ENCODE data around the gene KIAA0232.

DNA sequence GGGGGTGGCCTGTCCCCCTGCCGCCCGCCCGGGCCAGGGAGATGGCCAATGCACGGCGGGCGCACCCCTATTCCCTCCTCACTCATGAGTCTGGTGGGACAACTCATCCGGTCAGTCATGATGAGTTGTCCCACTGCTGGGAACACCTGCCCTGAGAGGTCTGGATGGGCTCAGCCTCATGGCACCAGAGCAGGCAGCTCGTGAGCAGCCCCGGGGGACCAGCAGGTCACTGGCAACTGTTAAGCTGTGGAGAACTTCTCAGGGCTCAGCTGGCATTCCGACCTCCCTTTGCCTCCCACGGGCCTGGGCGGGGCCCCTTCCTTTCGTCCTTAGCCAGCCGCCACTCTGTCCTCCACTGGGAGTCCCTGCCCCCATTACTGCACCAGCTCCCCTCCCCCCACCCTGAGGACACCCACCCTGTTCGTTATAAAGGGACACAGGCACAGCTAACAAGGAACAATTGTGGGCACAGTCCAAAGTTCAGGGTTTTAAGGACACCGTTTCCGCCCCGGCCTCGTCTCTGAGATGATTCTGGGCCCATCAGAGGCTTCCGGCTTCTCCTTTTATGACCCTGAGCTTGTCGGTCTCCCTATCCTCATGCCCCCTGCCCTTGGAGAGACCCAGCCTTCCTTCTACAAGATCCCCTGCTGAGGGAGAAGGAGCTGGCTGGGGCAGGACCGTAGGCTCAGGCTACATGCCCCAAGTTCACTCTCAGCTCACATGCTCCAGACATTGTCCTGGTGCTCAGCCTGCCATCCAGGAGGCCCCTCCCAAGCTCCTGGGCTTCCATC, 14.6 kb upstream of the KIAA0232 start:
- TF ChIP-seq RAD21 (conservative IDR thresholded peaks at IDR 0.05) (no peak), POLR2AphosphoS5 (IDR thresholded peaks at IDR 0.05) (no peak), CTCF (IDR thresholded peaks at IDR 0.05; ENCODE audit: poor library complexity, severe bottlenecking) (no peak), REST (IDR thresholded peaks at IDR 0.05; ENCODE audit: borderline replicate concordance) (no peak), EP300 (conservative IDR thresholded peaks at IDR 0.05; ENCODE audit: poor library complexity, severe bottlenecking) (no peak), EZH2 (IDR thresholded peaks at IDR 0.05; ENCODE audit: borderline replicate concordance, insufficient read depth, low read length, poor library complexity, severe bottlenecking) (no peak), SMC3 (conservative IDR thresholded peaks at IDR 0.05; ENCODE audit: poor library complexity) (no peak), MXI1 (conservative IDR thresholded peaks at IDR 0.05; ENCODE audit: poor library complexity, severe bottlenecking) (no peak)

Data from neural cell (in vitro differentiated cells).